Neuron (in vitro differentiated cells): Measurements from ENCODE around the gene IFNK.

Experiments
- H2AFZ ChIP-seq: one replicate; pipeline ENCODE4 v1.6.1; 2013; ENCODE audit warnings: low read depth, mild to moderate bottlenecking, inconsistent platforms, low read length, moderate library complexity
- H3K27me3 ChIP-seq: one replicate; pipeline ENCODE4 v1.6.1; 2013; ENCODE audit warnings: low read length; ENCODE audit not compliant: insufficient read depth
- H3K36me3 ChIP-seq: one replicate; pipeline ENCODE4 v1.6.1; 2013; ENCODE audit warnings: low read length; ENCODE audit not compliant: insufficient read depth
- H3K4me1 ChIP-seq: one replicate; pipeline ENCODE4 v1.6.1; 2013; ENCODE audit warnings: low read length; ENCODE audit not compliant: insufficient read depth
- H3K4me3 ChIP-seq: 2 replicates; pipeline ENCODE4 v1.5.1; 2013; ENCODE audit warnings: mild to moderate bottlenecking, low read length, moderate library complexity
- H3K9me3 ChIP-seq: one replicate; pipeline ENCODE4 v1.6.1; 2013; ENCODE audit warnings: low read length

The IFNK gene

GRCh38 chr9:27519466-27520465 lies 4.3 kb upstream of the IFNK start:
- Histone ChIP-seq H3K27me3 (no peaks in the 10 kb centered on the region), H3K4me3 (no peak overlapping the region), H3K9me3 (no peaks in the 10 kb centered on the region), H3K4me1 (no peaks in the 10 kb centered on the region), H2AFZ (no peak overlapping the region), H3K36me3 (no peaks in the 10 kb centered on the region)

GRCh38 chr9:27520986-27521385 lies 3.1 kb upstream of the IFNK start:
- no peaks in the 10 kb centered on the region for H3K4me1 ChIP-seq
- H3K9me3 ChIP-seq = no peaks in the 10 kb centered on the region
- H3K36me3 ChIP-seq = no peaks in the 10 kb centered on the region
- no peak overlapping the region for H3K4me3 ChIP-seq
- no peaks in the 10 kb centered on the region for H3K27me3 ChIP-seq
- H2AFZ ChIP-seq = no peak overlapping the region

- Histone ChIP-seq H3K9me3 (no peaks in the 10 kb centered on the region), H3K4me1 (peaks cover 9% of the 10 kb centered on the region), H2AFZ (no peak overlapping the region), H3K36me3 (no peaks in the 10 kb centered on the region), H3K27me3 (no peaks in the 10 kb centered on the region), H3K4me3 (no peak overlapping the region)
These were observed 949 bp upstream of the IFNK start for GRCh38 chr9:27523141-27523540.

GRCh38 chr9:27527702-27528075 lies 3.6 kb downstream of the IFNK start:
- H3K27me3 ChIP-seq = no peaks in the 10 kb centered on the region
- no peaks in the 10 kb centered on the region for H3K9me3 ChIP-seq
- peak overlapping the region; percentile 72 for H3K4me3 ChIP-seq
- no peaks in the 10 kb centered on the region for H3K36me3 ChIP-seq
- H3K4me1 ChIP-seq = peaks cover 32% of the 10 kb centered on the region
- H2AFZ ChIP-seq = peak overlapping the region; percentile 96

- H3K27me3 ChIP-seq = no peaks in the 10 kb centered on the region
- no peaks in the 10 kb centered on the region for H3K36me3 ChIP-seq
- peaks cover 37% of the 10 kb centered on the region for H3K4me1 ChIP-seq
- peak overlapping the region; percentile 96 for H2AFZ ChIP-seq
- H3K9me3 ChIP-seq = no peaks in the 10 kb centered on the region
- H3K4me3 ChIP-seq = peak overlapping the region; percentile 72
These were observed 4.2 kb downstream of the IFNK start for GRCh38 chr9:27528076-27528885.

- H2AFZ ChIP-seq = peak overlapping the region; percentile 96
- no peaks in the 10 kb centered on the region for H3K36me3 ChIP-seq
- H3K4me1 ChIP-seq = peaks cover 37% of the 10 kb centered on the region
- peak overlapping the region; percentile 72 for H3K4me3 ChIP-seq
- H3K27me3 ChIP-seq = no peaks in the 10 kb centered on the region
- no peaks in the 10 kb centered on the region for H3K9me3 ChIP-seq
These were observed 4.8 kb downstream of the IFNK start for GRCh38 chr9:27528886-27529315.

GRCh38 chr9:27529316-27530278 lies 5.5 kb downstream of the IFNK start, which contains the start of gene MOB3B:
Gene MOB3B (minus strand): TSS chr9:27529814. CDS start chr9:27455550, 74,264 bp downstream.
- H3K4me3 ChIP-seq = peak within 1 kb of the TSS; percentile 72
- no peaks in the 10 kb centered on the region for H3K27me3 ChIP-seq
- peaks cover 37% of the 10 kb centered on the region for H3K4me1 ChIP-seq

GRCh38 chr9:27530915-27531755 lies 7.0 kb downstream of the IFNK start:
- Histone ChIP-seq H3K4me1 (peaks cover 37% of the 10 kb centered on the region), H3K4me3 (no peak overlapping the region), H3K27me3 (no peaks in the 10 kb centered on the region), H3K36me3 (peaks cover 7% of the 10 kb centered on the region), H3K9me3 (no peaks in the 10 kb centered on the region), H2AFZ (no peak overlapping the region)

More at GRCh38 chr9:27529316-27530278, 5.5 kb downstream of the IFNK start, which contains the start of gene MOB3B:
- Histone ChIP-seq H3K36me3 (no peaks in the 10 kb centered on the region), H2AFZ (peak within 1 kb of the TSS; percentile 96), H3K9me3 (no peaks in the 10 kb centered on the region)

- Histone ChIP-seq H2AFZ (no peak overlapping the region), H3K9me3 (no peaks in the 10 kb centered on the region), H3K4me1 (peaks cover 37% of the 10 kb centered on the region), H3K27me3 (no peaks in the 10 kb centered on the region), H3K4me3 (no peak overlapping the region), H3K36me3 (peaks cover 11% of the 10 kb centered on the region)
These were observed 8.0 kb downstream of the IFNK start for GRCh38 chr9:27532046-27532445.

GRCh38 chr9:27533311-27533710 lies 9.2 kb downstream of the IFNK start:
- H2AFZ ChIP-seq = no peak overlapping the region
- peaks cover 31% of the 10 kb centered on the region for H3K4me1 ChIP-seq
- H3K27me3 ChIP-seq = no peaks in the 10 kb centered on the region
- H3K36me3 ChIP-seq = peaks cover 11% of the 10 kb centered on the region
- H3K4me3 ChIP-seq = no peak overlapping the region
- no peaks in the 10 kb centered on the region for H3K9me3 ChIP-seq

- Histone ChIP-seq H3K9me3 (no peaks in the 10 kb centered on the region), H2AFZ (no peak overlapping the region), H3K4me1 (peaks cover 31% of the 10 kb centered on the region), H3K36me3 (peaks cover 11% of the 10 kb centered on the region), H3K27me3 (no peaks in the 10 kb centered on the region), H3K4me3 (no peak overlapping the region)
These were observed 10.0 kb downstream of the IFNK start for GRCh38 chr9:27534131-27534530.
